Measurements from ENCODE around the gene SIX1. TPM values are rescaled to one million over a fixed set of nuclear protein-coding genes. Genes with fewer than 3 reads are reported as not detected.

The SIX1 gene
- total and polyA plus RNA-seq, 2 of the 4 experiments (the other 2 are of a cell fraction) = 7.7 to 15.0 TPM

DNA sequence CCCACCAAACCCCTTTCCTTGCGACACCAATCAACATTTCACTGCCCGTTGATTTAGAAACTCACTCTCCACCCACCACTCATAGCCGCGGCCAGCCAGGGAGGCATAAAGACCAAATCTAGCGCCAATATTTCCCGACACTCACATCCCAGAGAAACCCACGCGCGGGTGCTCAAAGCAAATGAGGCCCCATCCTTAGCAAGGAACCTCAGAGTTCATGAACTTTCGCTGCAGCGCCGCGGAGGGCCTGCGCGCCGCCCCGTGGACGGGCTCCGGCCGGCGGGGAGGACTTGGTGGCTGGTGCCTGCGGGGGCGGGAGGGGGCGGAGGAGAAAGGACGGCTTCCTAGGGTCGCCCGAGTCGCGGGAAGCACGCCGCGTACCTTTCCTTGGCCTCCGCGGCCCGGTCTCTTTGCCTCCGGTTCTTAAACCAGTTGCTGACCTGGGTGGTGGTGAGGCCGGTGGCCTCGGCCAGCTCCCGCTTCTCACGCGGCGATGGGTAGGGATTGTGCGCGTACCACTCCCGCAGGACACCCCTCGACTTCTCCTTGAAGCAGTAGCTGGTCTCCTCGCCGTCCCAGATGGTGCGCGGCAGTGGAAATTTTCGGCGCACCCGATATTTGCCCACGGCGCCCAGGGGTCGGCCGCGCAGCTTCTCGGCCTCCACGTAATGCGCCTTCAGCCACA lies 886 bp downstream of the SIX1 start:
- peak overlapping the region; percentile 78; the same call in 1 of the 2 replicates for H2AK5ac ChIP-seq (ENCODE audit: low read depth, low read length)
- H3K23ac ChIP-seq (ENCODE audit: low read depth, low read length) = peak overlapping the region; percentile 96
- H3K27ac ChIP-seq (ENCODE audit: insufficient read depth, low read length) = peak overlapping the region; percentile 98
- H3K79me1 ChIP-seq (ENCODE audit: low read depth in 1 of 2, low read length in 2 of 2) = peaks cover 3 to 29% of the 10 kb centered on the region in 2 experiments
- no peak overlapping the region for H2BK20ac ChIP-seq (ENCODE audit: low read depth, low read length)
- peak overlapping the region; percentile 60; a peak in 2 of 4 replicates for H4K8ac ChIP-seq (ENCODE audit: low read depth in 2 of 2, low read length in 2 of 2)
- dilution Hi-C loops (cut with HindIII; ENCODE audit: low sequenced_read_pairs, unreplicated experiment) (loop anchor here (25.0 kb wide), 1 partner anchor 389 kb away; no protein-coding TSS in a partner anchor), intact Hi-C loops (cut with micrococcal nuclease) (loop anchor here (1.0 to 5.0 kb wide), 7 partner anchors 23 to 604 kb away; partner anchors contain the start of genes SLC38A6 and TRMT5), in situ Hi-C loops (cut with MboI; ENCODE audit: low sequenced_read_pairs) (loop anchor here (25.0 kb wide), 2 partner anchors 339 to 914 kb away; partner anchors contain the start of genes SLC38A6 and TRMT5)
- H3K27me3 ChIP-seq (ENCODE audit: control insufficient read depth, insufficient read depth, low read length) = no peaks in the 10 kb centered on the region; the same call in 1 of the 2 replicates
- H2AFZ ChIP-seq (replicated peaks; ENCODE audit: low read length, poor library complexity) = peak overlapping the region; percentile 71
- H2AK9ac ChIP-seq (replicated peaks; ENCODE audit: low read depth, low read length, poor library complexity) = peak overlapping the region; percentile 88
- H4K5ac ChIP-seq (ENCODE audit: low read depth, low read length) = peak overlapping the region; percentile 36; the same call in 1 of the 2 replicates
- peak overlapping the region; percentile 61 for H3K18ac ChIP-seq (ENCODE audit: low read depth, low read length)
- H2BK120ac ChIP-seq (ENCODE audit: low read depth, low read length) = peak overlapping the region; percentile 81
- ChIA-PET CTCF (no interaction called here), POLR2A (ENCODE audit: unreplicated experiment) (interaction anchor here (0.8 kb wide), 1 partner anchor 380 kb away, joined by 3 read pairs; no protein-coding TSS in a partner anchor)
- H3K4me1 ChIP-seq (ENCODE audit: control insufficient read depth, insufficient read depth, low read length) = peaks cover 9% of the 10 kb centered on the region
- DNase-seq (peak; percentile 28), ATAC-seq (ENCODE audit: low read depth) (peak; percentile 7)
- peak overlapping the region; percentile 90 for H3K14ac ChIP-seq (replicated peaks; ENCODE audit: low read depth, low read length)
- H3K9ac ChIP-seq (ENCODE audit: low read depth, low read length) = peak overlapping the region; percentile 99
- H2BK5ac ChIP-seq (ENCODE audit: low read depth, low read length, poor library complexity, severe bottlenecking) = peak overlapping the region; percentile 84
- H3K4ac ChIP-seq (ENCODE audit: low read depth, low read length) = peak overlapping the region; percentile 88
- peaks cover 15% of the 10 kb centered on the region; the same call in 1 of the 2 replicates for H3K36me3 ChIP-seq (ENCODE audit: control insufficient read depth, insufficient read depth, low read length)
- peak overlapping the region; percentile 74 for H3K4me3 ChIP-seq (ENCODE audit: insufficient read depth, low read depth, low read length)
- peak overlapping the region; percentile 49; the same call in 1 of the 3 replicates for H2BK15ac ChIP-seq (ENCODE audit: low read depth, low read length)
- no TSS peak for BruUV-seq (replicated peaks)
- H3K4me2 ChIP-seq (ENCODE audit: low read depth, low read length) = peak overlapping the region; percentile 77
- H4K20me1 ChIP-seq (ENCODE audit: insufficient read depth, low read length) = peaks cover 34% of the 10 kb centered on the region
- 0 out of 2 replicates have a peak, but pooled peaks cover 2% of the 10 kb centered on the region for H3K9me1 ChIP-seq (ENCODE audit: insufficient read depth, low read length)
- H3K9me3 ChIP-seq (ENCODE audit: control insufficient read depth, insufficient read depth, low read length) = no peaks in the 10 kb centered on the region
- peak overlapping the region; percentile 75 for H4K91ac ChIP-seq (ENCODE audit: insufficient read depth, low read depth, low read length)
- peak overlapping the region; percentile 96 for H3K56ac ChIP-seq (ENCODE audit: extremely low read depth, insufficient read depth, low read length)
- WGBS, 2 experiments (ENCODE audit: extremely low coverage in 2 of 2, insufficient read length in 1 of 2) = 0% methylated on average over 29 of the region's 61 CpGs; no CpG with 5 or more reads in 1 of the 2 experiments
- TF ChIP-seq CEBPB (IDR thresholded peaks at IDR 0.05; ENCODE audit: low read depth, low read length) (0 out of 2 replicates have a peak, but pooled peaks have one; percentile 1), RCOR1 (IDR thresholded peaks at IDR 0.05; ENCODE audit: insufficient replicate concordance, low read length) (no peak), NFE2L2 (IDR thresholded peaks at IDR 0.05; ENCODE audit: low read depth, low read length) (no peak), MAZ (IDR thresholded peaks at IDR 0.05; ENCODE audit: borderline replicate concordance, low read depth, low read length) (no peak), MXI1 (IDR thresholded peaks at IDR 0.05; ENCODE audit: borderline replicate concordance, low read depth, low read length) (no peak), RAD21 (IDR thresholded peaks at IDR 0.05; ENCODE audit: low read length) (no peak), POLR2A (IDR thresholded peaks at IDR 0.05; ENCODE audit: low read depth, low read length) (no peak), CHD1 (IDR thresholded peaks at IDR 0.05; ENCODE audit: low read depth, low read length) (no peak), RFX5 (IDR thresholded peaks at IDR 0.05; ENCODE audit: low read depth, low read length) (no peak), SMC3 (IDR thresholded peaks at IDR 0.05; ENCODE audit: low read depth, low read length) (no peak)
- TF ChIP-seq, protein P1, sequence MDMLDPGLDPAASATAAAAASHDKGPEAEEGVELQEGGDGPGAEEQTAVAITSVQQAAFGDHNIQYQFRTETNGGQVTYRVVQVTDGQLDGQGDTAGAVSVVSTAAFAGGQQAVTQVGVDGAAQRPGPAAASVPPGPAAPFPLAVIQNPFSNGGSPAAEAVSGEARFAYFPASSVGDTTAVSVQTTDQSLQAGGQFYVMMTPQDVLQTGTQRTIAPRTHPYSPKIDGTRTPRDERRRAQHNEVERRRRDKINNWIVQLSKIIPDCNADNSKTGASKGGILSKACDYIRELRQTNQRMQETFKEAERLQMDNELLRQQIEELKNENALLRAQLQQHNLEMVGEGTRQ (IDR thresholded peaks at IDR 0.05; ENCODE audit: low read depth, low read length) = no peak
- TF ChIP-seq, protein P2, sequence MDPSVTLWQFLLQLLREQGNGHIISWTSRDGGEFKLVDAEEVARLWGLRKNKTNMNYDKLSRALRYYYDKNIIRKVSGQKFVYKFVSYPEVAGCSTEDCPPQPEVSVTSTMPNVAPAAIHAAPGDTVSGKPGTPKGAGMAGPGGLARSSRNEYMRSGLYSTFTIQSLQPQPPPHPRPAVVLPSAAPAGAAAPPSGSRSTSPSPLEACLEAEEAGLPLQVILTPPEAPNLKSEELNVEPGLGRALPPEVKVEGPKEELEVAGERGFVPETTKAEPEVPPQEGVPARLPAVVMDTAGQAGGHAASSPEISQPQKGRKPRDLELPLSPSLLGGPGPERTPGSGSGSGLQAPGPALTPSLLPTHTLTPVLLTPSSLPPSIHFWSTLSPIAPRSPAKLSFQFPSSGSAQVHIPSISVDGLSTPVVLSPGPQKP (IDR thresholded peaks at IDR 0.05; ENCODE audit: borderline replicate concordance, low read depth, low read length) = no peak
- TF ChIP-seq, protein P3, sequence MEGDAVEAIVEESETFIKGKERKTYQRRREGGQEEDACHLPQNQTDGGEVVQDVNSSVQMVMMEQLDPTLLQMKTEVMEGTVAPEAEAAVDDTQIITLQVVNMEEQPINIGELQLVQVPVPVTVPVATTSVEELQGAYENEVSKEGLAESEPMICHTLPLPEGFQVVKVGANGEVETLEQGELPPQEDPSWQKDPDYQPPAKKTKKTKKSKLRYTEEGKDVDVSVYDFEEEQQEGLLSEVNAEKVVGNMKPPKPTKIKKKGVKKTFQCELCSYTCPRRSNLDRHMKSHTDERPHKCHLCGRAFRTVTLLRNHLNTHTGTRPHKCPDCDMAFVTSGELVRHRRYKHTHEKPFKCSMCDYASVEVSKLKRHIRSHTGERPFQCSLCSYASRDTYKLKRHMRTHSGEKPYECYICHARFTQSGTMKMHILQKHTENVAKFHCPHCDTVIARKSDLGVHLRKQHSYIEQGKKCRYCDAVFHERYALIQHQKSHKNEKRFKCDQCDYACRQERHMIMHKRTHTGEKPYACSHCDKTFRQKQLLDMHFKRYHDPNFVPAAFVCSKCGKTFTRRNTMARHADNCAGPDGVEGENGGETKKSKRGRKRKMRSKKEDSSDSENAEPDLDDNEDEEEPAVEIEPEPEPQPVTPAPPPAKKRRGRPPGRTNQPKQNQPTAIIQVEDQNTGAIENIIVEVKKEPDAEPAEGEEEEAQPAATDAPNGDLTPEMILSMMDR (conservative IDR thresholded peaks at IDR 0.05; ENCODE audit: low read depth, low read length) = 0 out of 2 replicates have a peak, but pooled peaks have one; percentile 5
